GM12874 (cell line): ENCODE data around the gene VPS13D.

Experiments
- TF ChIP-seq, protein P1 (sequence below): IDR thresholded peaks from 2 replicates; pipeline ENCODE4 v1.5.1; 2011; ENCODE audit warnings: low read depth, mild to moderate bottlenecking, control low read depth, low read length, moderate library complexity; ENCODE audit not compliant: insufficient read depth

VPS13D gene

DNA sequence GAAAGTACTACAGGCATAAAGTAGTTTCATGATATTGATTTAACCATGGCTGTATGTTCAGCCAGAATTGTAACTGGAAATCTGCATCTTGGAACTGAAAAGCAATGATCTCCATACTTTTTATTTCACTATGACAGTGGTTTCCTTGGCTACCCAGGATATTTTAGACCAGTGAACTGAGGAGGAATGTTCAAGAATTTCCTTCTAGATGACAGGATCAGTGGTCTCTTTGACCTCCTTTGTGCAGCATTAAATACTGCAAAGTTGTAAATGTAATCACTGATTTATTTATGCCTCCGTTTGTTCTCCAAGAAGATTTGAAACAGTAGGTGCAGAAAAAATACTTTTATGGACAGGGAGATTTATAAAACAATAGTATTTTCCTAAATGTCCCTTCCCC, 39.5 kb downstream of the VPS13D start:
- TF ChIP-seq, protein P1, sequence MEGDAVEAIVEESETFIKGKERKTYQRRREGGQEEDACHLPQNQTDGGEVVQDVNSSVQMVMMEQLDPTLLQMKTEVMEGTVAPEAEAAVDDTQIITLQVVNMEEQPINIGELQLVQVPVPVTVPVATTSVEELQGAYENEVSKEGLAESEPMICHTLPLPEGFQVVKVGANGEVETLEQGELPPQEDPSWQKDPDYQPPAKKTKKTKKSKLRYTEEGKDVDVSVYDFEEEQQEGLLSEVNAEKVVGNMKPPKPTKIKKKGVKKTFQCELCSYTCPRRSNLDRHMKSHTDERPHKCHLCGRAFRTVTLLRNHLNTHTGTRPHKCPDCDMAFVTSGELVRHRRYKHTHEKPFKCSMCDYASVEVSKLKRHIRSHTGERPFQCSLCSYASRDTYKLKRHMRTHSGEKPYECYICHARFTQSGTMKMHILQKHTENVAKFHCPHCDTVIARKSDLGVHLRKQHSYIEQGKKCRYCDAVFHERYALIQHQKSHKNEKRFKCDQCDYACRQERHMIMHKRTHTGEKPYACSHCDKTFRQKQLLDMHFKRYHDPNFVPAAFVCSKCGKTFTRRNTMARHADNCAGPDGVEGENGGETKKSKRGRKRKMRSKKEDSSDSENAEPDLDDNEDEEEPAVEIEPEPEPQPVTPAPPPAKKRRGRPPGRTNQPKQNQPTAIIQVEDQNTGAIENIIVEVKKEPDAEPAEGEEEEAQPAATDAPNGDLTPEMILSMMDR: no peak

DNA sequence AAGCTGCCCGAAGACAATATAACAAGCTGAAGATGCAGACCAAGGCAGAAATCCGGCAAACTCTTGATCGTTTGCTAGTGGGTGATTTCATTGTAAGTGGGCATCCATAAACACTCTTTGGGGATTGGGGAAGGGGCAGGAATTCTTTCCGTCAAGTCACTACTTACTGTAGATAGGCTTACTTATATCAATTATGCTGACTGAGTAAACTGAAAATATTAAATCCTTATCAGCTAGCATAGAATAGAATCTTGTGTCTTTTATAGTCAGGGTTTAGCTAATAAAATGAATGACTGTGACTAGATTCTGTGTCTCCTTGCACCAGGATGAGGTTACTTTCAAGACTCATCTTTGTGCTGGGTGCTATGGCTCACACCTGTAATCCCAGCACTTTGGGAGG, 41.2 kb downstream of the VPS13D start:
- TF ChIP-seq, protein P1: no peak

DNA sequence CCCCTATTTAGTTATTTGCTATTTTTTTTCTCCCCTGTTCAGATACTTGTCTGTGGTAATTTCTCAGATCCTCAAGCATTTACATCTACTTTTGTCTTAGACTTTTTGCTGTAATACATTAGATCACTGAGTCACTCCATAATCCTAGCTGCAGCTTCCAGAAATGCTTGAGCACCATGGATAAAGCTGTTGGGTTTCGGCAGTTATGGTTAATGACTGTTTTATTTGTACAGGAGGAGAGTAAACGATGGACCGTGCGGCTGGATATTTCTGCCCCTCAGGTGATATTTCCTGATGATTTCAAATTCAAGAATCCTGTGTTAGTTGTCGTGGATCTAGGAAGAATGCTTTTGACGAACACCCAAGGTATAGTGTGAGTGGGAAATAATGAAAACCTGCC, 42.9 kb downstream of the VPS13D start:
- TF ChIP-seq, protein P1: no peak

DNA sequence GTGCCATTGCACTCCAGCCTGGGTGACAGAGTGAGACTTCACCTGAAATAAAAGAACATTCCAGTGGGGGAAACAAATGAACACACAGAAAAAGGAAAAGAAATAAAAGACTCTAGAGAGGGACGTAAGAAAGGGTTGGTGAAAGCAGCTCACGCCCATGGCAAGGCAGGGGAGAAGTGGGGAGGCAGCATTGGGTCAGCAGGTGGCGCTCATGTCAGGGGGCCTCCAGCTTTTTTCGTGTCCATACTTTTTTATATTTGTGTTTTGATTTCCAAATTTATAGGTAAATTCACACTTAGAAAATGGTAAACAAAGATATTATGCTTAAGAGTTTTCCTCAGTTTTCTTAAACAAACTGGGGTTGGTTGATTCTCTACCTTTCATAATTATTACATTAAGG, 45.5 kb downstream of the VPS13D start:
- TF ChIP-seq, protein P1: peak; percentile 70

- TF ChIP-seq, protein P1: no peak
Observed at GRCh38 chr1:12276225-12276624, 46.4 kb downstream of the VPS13D start.

DNA sequence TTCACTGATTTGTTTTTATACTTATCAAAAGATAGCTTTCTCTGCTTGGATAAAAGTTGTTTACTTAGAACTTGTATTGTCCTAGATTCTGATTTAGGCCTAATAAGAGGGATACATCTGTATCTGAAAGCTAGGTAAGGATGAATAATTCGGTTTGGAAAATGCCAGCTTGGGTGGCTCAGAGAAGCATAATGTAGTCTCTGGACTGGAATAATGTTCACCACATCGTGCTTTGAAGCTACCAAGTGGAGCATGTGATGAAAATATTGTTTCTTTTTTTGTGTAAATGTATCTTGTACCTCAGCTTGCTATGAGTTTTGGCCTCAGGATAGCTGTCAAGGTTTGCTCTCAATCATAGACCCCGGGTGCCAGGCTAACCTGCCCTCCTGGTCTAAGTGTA, 49.2 kb downstream of the VPS13D start:
- TF ChIP-seq, protein P1: no peak

- TF ChIP-seq, protein P1: no peak
Observed at GRCh38 chr1:12279728-12280464, 50.1 kb downstream of the VPS13D start.
